IgD-negative memory B cell (primary cell): ENCODE measurements around the gene NNT. TPM values are rescaled to one million over a fixed set of nuclear protein-coding genes. Genes with fewer than 3 reads are reported as not detected.
"Not testable (repeated sequence)": the region's sequence is repeated elsewhere in the genome, so short reads cannot be mapped to it uniquely, and the experiment has no call there.

Source experiments
- H3K27ac Mint-ChIP-seq, 3 donors: one replicate each; pipeline ENCODE4 v1.8.0; 2020 to 2022; ENCODE audit warnings: mild to moderate bottlenecking in 3 of 3, mixed read lengths in 3 of 3, moderate library complexity in 1 of 3
- H3K27me3 Mint-ChIP-seq: one replicate; pipeline ENCODE4 v1.8.0; 2021; ENCODE audit warnings: mixed read lengths
- H3K36me3 Mint-ChIP-seq: one replicate; pipeline ENCODE4 v1.8.0; 2020; ENCODE audit warnings: mild to moderate bottlenecking, mixed read lengths
- H3K4me1 Mint-ChIP-seq, 3 donors: one replicate each; pipeline ENCODE4 v1.8.0; 2020 to 2022; ENCODE audit warnings: mixed read lengths in 3 of 3, mild to moderate bottlenecking in 1 of 3
- H3K4me3 Mint-ChIP-seq, 4 donors: one replicate each; pipeline ENCODE4 v1.8.0; 2020 to 2022; ENCODE audit warnings: mild to moderate bottlenecking in 4 of 4, mixed read lengths in 4 of 4, moderate library complexity in 3 of 4
- H3K9me3 Mint-ChIP-seq, 3 donors: one replicate each; pipeline ENCODE4 v1.8.0; 2020 to 2021; ENCODE audit warnings: mixed read lengths in 3 of 3, mild to moderate bottlenecking in 1 of 3
- polyA plus RNA-seq: library from polyadenylated mRNA; unstranded; fragments of 300-500 nt; fragmentation: Illumina TruSeq; gene quantifications from one replicate; pipeline ENCODE4 v1.2.3, GENCODE V29; 2021

The NNT gene
- polyA plus RNA-seq, 1 donor from 2014 or later: 37.3 TPM

- no peaks in the 10 kb centered on the region for H3K4me1 Mint-ChIP-seq
- no peaks in the 10 kb centered on the region for H3K27me3 Mint-ChIP-seq
- no peak overlapping the region for H3K27ac Mint-ChIP-seq
- H3K36me3 Mint-ChIP-seq: peaks cover 17% of the 10 kb centered on the region
- H3K4me3 Mint-ChIP-seq: no peak overlapping the region
- H3K9me3 Mint-ChIP-seq: no peaks in the 10 kb centered on the region
These were observed 49.7 kb downstream of the NNT start for GRCh38 chr5:43652537-43653302.

DNA sequence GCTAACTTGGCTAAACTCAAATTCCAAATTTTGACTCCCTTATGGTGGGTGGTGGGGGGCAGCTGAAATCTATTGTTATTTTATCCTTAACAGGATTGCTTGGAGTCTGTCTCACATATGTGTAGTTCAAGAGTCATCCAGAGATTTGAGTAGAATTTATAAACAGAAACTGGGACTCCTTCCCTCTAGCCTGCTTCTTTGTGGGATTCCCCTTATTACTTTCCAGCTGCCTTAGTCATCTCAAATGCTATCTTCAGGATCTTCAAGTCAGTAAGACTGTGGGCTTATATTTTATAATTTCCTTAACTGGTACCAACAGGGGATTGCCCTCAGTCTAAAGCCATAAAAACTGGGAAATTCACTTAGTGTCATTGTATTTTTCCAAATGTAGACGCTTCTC is 55.5 kb downstream of the NNT start:
- Mint-ChIP-seq H3K4me3 (no peak overlapping the region), H3K9me3 (peaks cover 0 to 4% (median 2%) of the 10 kb centered on the region in 3 donors), H3K4me1 (peaks cover 0 to 2% (median 0%) of the 10 kb centered on the region in 3 donors), H3K27me3 (no peaks in the 10 kb centered on the region), H3K36me3 (peaks cover 24% of the 10 kb centered on the region), H3K27ac (no peak overlapping the region)

GRCh38 chr5:43659075-43659474 is 56.1 kb downstream of the NNT start:
- H3K27me3 Mint-ChIP-seq: no peaks in the 10 kb centered on the region
- peaks cover 25% of the 10 kb centered on the region for H3K36me3 Mint-ChIP-seq
- H3K27ac Mint-ChIP-seq: no peak overlapping the region
- peaks cover 0 to 4% (median 2%) of the 10 kb centered on the region in 3 donors for H3K9me3 Mint-ChIP-seq
- peaks cover 0 to 2% (median 0%) of the 10 kb centered on the region in 3 donors for H3K4me1 Mint-ChIP-seq
- no peak overlapping the region for H3K4me3 Mint-ChIP-seq

GRCh38 chr5:43661102-43661501 is 58.1 kb downstream of the NNT start:
- Mint-ChIP-seq H3K9me3 (peaks cover 0 to 4% (median 2%) of the 10 kb centered on the region in 3 donors), H3K4me3 (no peak overlapping the region), H3K27ac (no peak overlapping the region), H3K36me3 (peaks cover 24% of the 10 kb centered on the region), H3K4me1 (peaks cover 0 to 2% (median 0%) of the 10 kb centered on the region in 3 donors), H3K27me3 (no peaks in the 10 kb centered on the region)

- Mint-ChIP-seq H3K27me3 (no peaks in the 10 kb centered on the region), H3K4me1 (peaks cover 0 to 2% (median 0%) of the 10 kb centered on the region in 3 donors), H3K4me3 (no peak overlapping the region), H3K36me3 (peaks cover 18% of the 10 kb centered on the region), H3K9me3 (peaks cover 0 to 4% (median 2%) of the 10 kb centered on the region in 3 donors), H3K27ac (no peak overlapping the region)
These were observed 60.9 kb downstream of the NNT start for GRCh38 chr5:43663916-43664315.

- no peak overlapping the region for H3K27ac Mint-ChIP-seq
- no peaks in the 10 kb centered on the region for H3K27me3 Mint-ChIP-seq
- H3K4me1 Mint-ChIP-seq: peaks cover 0 to 2% (median 0%) of the 10 kb centered on the region in 3 donors
- peaks cover 18% of the 10 kb centered on the region for H3K36me3 Mint-ChIP-seq
- peaks cover 0 to 4% (median 2%) of the 10 kb centered on the region in 3 donors for H3K9me3 Mint-ChIP-seq
- H3K4me3 Mint-ChIP-seq: peak overlapping the region in 1 of 4 donors; percentile 4
These were observed 61.6 kb downstream of the NNT start for GRCh38 chr5:43664501-43665040.

DNA sequence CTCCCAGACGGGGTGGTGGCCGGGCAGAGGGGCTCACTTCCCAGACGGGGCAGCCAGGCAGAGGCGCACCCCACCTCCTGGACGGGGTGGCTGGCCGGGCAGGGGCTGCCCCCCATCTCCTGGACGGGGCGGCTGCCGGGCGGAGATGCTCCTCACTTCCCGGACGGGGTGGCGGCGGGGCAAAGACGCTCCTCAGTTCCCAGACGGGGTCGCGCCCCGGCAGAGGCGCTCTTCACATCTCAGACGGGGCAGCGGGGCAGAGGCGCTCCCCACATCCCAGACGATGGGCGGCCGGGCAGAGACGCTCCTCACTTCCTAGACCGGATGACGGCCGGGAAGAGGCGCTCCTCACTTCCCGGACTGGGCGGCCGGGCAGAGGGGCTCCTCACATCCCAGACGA is 62.8 kb downstream of the NNT start:
- H3K4me1 Mint-ChIP-seq, H3K36me3 Mint-ChIP-seq, H3K27ac Mint-ChIP-seq, H3K27me3 Mint-ChIP-seq, H3K9me3 Mint-ChIP-seq, H3K4me3 Mint-ChIP-seq: not testable (repeated sequence)

GRCh38 chr5:43666728-43667127 is 63.7 kb downstream of the NNT start:
- H3K27me3 Mint-ChIP-seq, H3K36me3 Mint-ChIP-seq, H3K4me1 Mint-ChIP-seq, H3K27ac Mint-ChIP-seq, H3K4me3 Mint-ChIP-seq, H3K9me3 Mint-ChIP-seq: not testable (repeated sequence)

DNA sequence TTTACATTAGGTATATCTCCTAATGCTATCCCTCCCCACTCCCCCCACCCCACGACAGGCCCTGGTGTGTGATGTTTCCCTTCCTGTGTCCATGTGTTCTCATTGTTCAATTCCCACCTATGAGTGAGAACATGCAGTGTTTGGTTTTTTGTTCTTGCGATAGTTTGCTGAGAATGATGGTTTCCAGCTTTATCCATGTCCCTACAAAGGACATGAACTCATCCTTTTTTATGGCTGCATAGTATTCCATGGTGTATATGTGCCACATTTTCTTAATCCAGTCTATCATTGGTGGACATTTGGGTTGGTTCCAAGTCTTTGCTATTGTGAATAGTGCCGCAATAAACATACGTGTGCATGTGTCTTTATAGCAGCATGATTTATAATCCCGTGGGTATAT is 64.4 kb downstream of the NNT start:
- not testable (repeated sequence) for H3K9me3 Mint-ChIP-seq, H3K4me1 Mint-ChIP-seq, H3K36me3 Mint-ChIP-seq, H3K27me3 Mint-ChIP-seq, H3K27ac Mint-ChIP-seq, H3K4me3 Mint-ChIP-seq

GRCh38 chr5:43674536-43674935 is 71.6 kb downstream of the NNT start:
- no peak overlapping the region for H3K4me3 Mint-ChIP-seq
- peaks cover 0 to 3% (median 0%) of the 10 kb centered on the region in 3 donors for H3K4me1 Mint-ChIP-seq
- peaks cover 5% of the 10 kb centered on the region for H3K36me3 Mint-ChIP-seq
- H3K27ac Mint-ChIP-seq: no peak overlapping the region
- no peaks in the 10 kb centered on the region for H3K27me3 Mint-ChIP-seq
- H3K9me3 Mint-ChIP-seq: no peaks in the 10 kb centered on the region

DNA sequence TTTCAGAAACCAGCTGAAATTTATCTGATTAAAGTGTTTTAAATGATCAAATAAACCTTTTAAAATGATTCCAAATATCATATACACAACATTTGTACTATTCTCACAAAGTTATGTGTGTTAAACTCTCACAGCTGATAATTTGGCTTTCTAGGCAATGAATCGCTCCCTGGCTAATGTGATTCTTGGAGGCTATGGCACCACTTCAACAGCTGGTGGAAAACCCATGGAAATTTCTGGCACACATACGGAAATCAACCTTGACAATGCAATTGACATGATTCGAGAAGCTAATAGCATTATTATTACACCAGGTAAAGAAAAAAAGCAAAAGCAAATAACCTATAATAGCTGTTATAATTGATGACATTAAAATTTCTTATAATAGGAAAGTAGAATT is 72.4 kb downstream of the NNT start:
- Mint-ChIP-seq H3K4me1 (peaks cover 0 to 3% (median 0%) of the 10 kb centered on the region in 3 donors), H3K4me3 (no peak overlapping the region), H3K36me3 (peaks cover 5% of the 10 kb centered on the region), H3K9me3 (no peaks in the 10 kb centered on the region), H3K27ac (no peak overlapping the region), H3K27me3 (no peaks in the 10 kb centered on the region)

GRCh38 chr5:43676083-43676840 is 73.3 kb downstream of the NNT start:
- no peaks in the 10 kb centered on the region for H3K27me3 Mint-ChIP-seq
- H3K4me1 Mint-ChIP-seq: peaks cover 0 to under 1% (median 0%) of the 10 kb centered on the region in 3 donors
- peaks cover 5% of the 10 kb centered on the region for H3K36me3 Mint-ChIP-seq
- no peak overlapping the region for H3K4me3 Mint-ChIP-seq
- no peak overlapping the region for H3K27ac Mint-ChIP-seq
- H3K9me3 Mint-ChIP-seq: no peaks in the 10 kb centered on the region

DNA sequence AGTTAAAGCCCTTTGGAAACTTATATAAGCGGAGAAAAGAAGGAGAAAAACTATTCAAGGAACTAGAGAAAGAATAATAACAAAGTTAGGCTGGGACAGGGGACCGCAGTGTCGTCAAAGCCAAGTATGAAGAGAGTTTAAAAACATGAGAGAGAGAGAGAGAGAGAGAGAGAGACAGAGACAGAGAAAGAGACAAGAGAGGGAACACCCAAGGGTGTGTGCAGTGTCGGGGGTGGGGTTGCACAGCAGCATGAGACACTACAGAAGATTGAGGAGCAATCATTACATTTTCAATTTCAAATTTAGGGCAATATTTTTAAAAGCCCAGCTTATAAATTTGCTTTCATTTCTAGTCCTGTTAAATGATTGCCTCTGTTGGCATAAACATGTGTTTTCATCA is 74.3 kb downstream of the NNT start:
- Mint-ChIP-seq H3K27ac (no peak overlapping the region), H3K9me3 (no peaks in the 10 kb centered on the region), H3K4me1 (no peaks in the 10 kb centered on the region), H3K36me3 (peaks cover 5% of the 10 kb centered on the region), H3K4me3 (no peak overlapping the region), H3K27me3 (no peaks in the 10 kb centered on the region)

- H3K27ac Mint-ChIP-seq: peak overlapping the region in 1 of 3 donors; percentile 61
- H3K27me3 Mint-ChIP-seq: no peaks in the 10 kb centered on the region
- H3K9me3 Mint-ChIP-seq: no peaks in the 10 kb centered on the region
- H3K4me1 Mint-ChIP-seq: no peaks in the 10 kb centered on the region
- peaks cover 6% of the 10 kb centered on the region for H3K36me3 Mint-ChIP-seq
- H3K4me3 Mint-ChIP-seq: no peak overlapping the region
These were observed 76.2 kb downstream of the NNT start for GRCh38 chr5:43679214-43679613.

GRCh38 chr5:43680286-43680685 is 77.3 kb downstream of the NNT start:
- Mint-ChIP-seq H3K4me3 (no peak overlapping the region), H3K9me3 (no peaks in the 10 kb centered on the region), H3K27ac (no peak overlapping the region), H3K27me3 (no peaks in the 10 kb centered on the region), H3K36me3 (peaks cover 7% of the 10 kb centered on the region), H3K4me1 (no peaks in the 10 kb centered on the region)
